Aorta (tissue), 5 donors: ENCODE measurements around the gene CD101. TPM values are rescaled to one million over a fixed set of nuclear protein-coding genes. Genes with fewer than 3 reads are reported as not detected.

ENCODE experiments used
- ATAC-seq: fragments of 200-7000 bp; cut with Tn5 transposase; one replicate; pipeline ENCODE4 v1.9.1; 2022; ENCODE audit warnings: moderate library complexity; ENCODE audit not compliant: low FRiP score
- DNase-seq, 2 donors: peaks; one replicate each; pipeline ENCODE4 v3.0.0-alpha.2; 2020
- H3K27ac ChIP-seq, 2 donors: one replicate each; pipeline ENCODE4 v1.5.1; 2013; ENCODE audit warnings: low read length in 2 of 2, mild to moderate bottlenecking in 2 of 2, moderate library complexity in 2 of 2, control low read depth in 1 of 2, inconsistent platforms in 1 of 2, low read depth in 1 of 2
- H3K27me3 ChIP-seq, 2 donors: one replicate each; pipeline ENCODE4 v1.6.1; 2013; ENCODE audit warnings: control low read depth in 1 of 2, low read length in 1 of 2, mild to moderate bottlenecking in 1 of 2, moderate library complexity in 1 of 2; ENCODE audit not compliant: insufficient read depth in 2 of 2, control insufficient read depth in 1 of 2
- H3K36me3 ChIP-seq, 2 donors: one replicate each; pipeline ENCODE4 v1.6.1; 2013; ENCODE audit warnings: control low read depth in 1 of 2, low read length in 1 of 2, mild to moderate bottlenecking in 1 of 2; ENCODE audit not compliant: insufficient read depth in 2 of 2, control insufficient read depth in 1 of 2
- H3K4me1 ChIP-seq, 2 donors: one replicate each; pipeline ENCODE4 v1.6.1; 2013; ENCODE audit warnings: low read length in 2 of 2, control low read depth in 1 of 2, mild to moderate bottlenecking in 1 of 2, moderate library complexity in 1 of 2; ENCODE audit not compliant: insufficient read depth in 2 of 2, control insufficient read depth in 1 of 2
- H3K4me3 ChIP-seq, 2 donors: one replicate each; pipeline ENCODE4 v1.5.1; 2013; ENCODE audit warnings: low read length in 2 of 2, control low read depth in 1 of 2, mild to moderate bottlenecking in 1 of 2
- H3K9me3 ChIP-seq: one replicate; pipeline ENCODE4 v1.6.1; 2013; ENCODE audit warnings: mild to moderate bottlenecking, low read length; ENCODE audit not compliant: control insufficient read depth
- WGBS, 2 donors: extraction: QIAGEN DNeasy Blood & Tissue Kit; methylation state at CpG; one replicate each; pipeline ENCODE4 v1.1.7; 2013; 5-methylcytosine and 5-hydroxymethylcytosine counted together
- intact Hi-C, 2 donors: fragments of 100-400 bp; cut with DNase I; formaldehyde crosslinking; loops; one replicate each; pipeline versions ENCODE4 v1.14.2 to v1.15.0; 2022
- polyA plus RNA-seq, 2 donors: library from polyadenylated mRNA; stranded (reverse); fragments of 200-250 nt; gene quantifications; one replicate each; pipeline ENCODE4 v1.2.3, GENCODE V29; 2013
- total RNA-seq, 2 donors: library from RNA; stranded (reverse); fragmentation: NEBNext Ultra II Directional; extraction: Animal tissue kit (Norgen Biotek cat#: 25700); gene quantifications; one replicate each; pipeline ENCODE4 v1.2.1, GENCODE V29; 2021
- donor health status: healthy with polysubstance abuse.
- donor health status: Bipolar disorder and iron deficiency.
- donor health status: DM: no; HTN: no; CAD: no.
- donor health status: DM: no; HTN: no; CAD: no.
- donor health status: DM: yes; HTN: yes; CAD: no.

The CD101 gene
- total and polyA plus RNA-seq, 4 donors, result 1.2 to 2.4 (median 2.4) TPM; not detected in 1

GRCh38 chr1:117015724-117016123 is 14.2 kb downstream of the CD101 start:
- no peaks in the 10 kb centered on the region for H3K9me3 ChIP-seq
- no peak for ATAC-seq
- WGBS, 2 donors, result 92 to 94% methylated on average over 3 of the region's 3 CpGs
- H3K4me3 ChIP-seq, result no peak overlapping the region
- H3K27me3 ChIP-seq, result no peaks in the 10 kb centered on the region
- intact Hi-C loops, result no loop called here
- DNase-seq, result no peak
- no peak overlapping the region for H3K27ac ChIP-seq
- H3K4me1 ChIP-seq, result no peaks in the 10 kb centered on the region
- H3K36me3 ChIP-seq, result no peaks in the 10 kb centered on the region

GRCh38 chr1:117017062-117017461 is 15.5 kb downstream of the CD101 start:
- WGBS, 2 donors, result 82 to 85% methylated on average over 4 of the region's 4 CpGs
- no peak for ATAC-seq

DNA sequence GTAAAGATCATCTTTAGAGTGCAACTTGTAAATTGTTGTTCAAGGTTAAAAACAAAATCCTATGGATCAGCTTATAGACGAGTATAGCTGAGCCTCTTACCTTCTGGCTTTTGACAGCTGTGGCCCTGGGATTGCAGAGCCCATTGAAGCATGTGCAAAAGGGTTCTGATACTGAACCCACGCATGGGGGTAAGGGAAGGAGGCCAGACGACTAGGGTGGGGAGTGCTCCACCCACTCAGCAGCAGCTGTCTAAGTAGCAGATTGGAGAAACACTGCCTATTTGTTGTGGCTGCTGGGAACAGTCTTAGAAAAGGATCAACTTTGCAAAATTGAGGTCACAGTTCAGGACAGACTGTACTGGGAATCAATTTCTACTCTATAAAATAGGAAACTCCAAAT is 16.1 kb downstream of the CD101 start:
- intact Hi-C loops, result no loop called here
- H3K36me3 ChIP-seq, result no peaks in the 10 kb centered on the region
- no peaks in the 10 kb centered on the region for H3K27me3 ChIP-seq
- H3K9me3 ChIP-seq, result no peaks in the 10 kb centered on the region
- no peak overlapping the region for H3K27ac ChIP-seq
- WGBS, 2 donors, result 68 to 72% methylated on average over 3 of the region's 3 CpGs
- no peak overlapping the region for H3K4me3 ChIP-seq
- no peak for DNase-seq
- ATAC-seq, result no peak
- H3K4me1 ChIP-seq, result no peaks in the 10 kb centered on the region

More at GRCh38 chr1:117017062-117017461, 15.5 kb downstream of the CD101 start:
- DNase-seq, result no peak
- intact Hi-C loops, result no loop called here
- Histone ChIP-seq H3K4me3 (no peak overlapping the region), H3K27ac (no peak overlapping the region), H3K4me1 (no peaks in the 10 kb centered on the region), H3K36me3 (no peaks in the 10 kb centered on the region), H3K9me3 (no peaks in the 10 kb centered on the region), H3K27me3 (no peaks in the 10 kb centered on the region)

- DNase-seq (no peak), ATAC-seq (no peak)
- H3K9me3 ChIP-seq, result no peaks in the 10 kb centered on the region
- no peak overlapping the region for H3K27ac ChIP-seq
- intact Hi-C loops, result no loop called here
- H3K4me3 ChIP-seq, result no peak overlapping the region
- 78 to 82% methylated on average over 1 of the region's 1 CpG for WGBS, 2 donors
- H3K4me1 ChIP-seq, result peaks cover 0 to 4% of the 10 kb centered on the region in 2 donors
- no peaks in the 10 kb centered on the region for H3K27me3 ChIP-seq
- no peaks in the 10 kb centered on the region for H3K36me3 ChIP-seq
Observed at GRCh38 chr1:117020526-117021156, 19.1 kb downstream of the CD101 start.

DNA sequence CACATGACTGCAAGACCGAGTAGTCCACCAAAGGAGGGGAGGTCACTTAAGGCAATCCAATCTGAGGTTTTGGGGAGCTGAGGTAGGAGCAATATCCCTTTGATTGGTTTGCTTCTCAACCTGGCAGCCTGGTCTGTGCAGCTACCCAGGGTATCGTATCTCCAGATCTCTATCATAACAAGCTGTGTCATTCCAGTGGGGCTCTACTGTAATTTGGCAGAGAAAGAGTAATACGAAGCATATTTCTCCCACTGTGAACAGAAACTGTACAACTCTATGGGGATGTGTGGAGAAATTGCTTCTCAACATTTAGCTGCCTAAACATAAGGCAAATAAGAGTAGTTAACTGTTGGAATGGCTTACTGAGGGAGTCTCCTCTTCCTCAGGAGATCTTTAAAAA is 20.6 kb downstream of the CD101 start:
- Histone ChIP-seq H3K36me3 (no peaks in the 10 kb centered on the region), H3K27ac (no peak overlapping the region), H3K27me3 (no peaks in the 10 kb centered on the region), H3K4me3 (no peak overlapping the region), H3K9me3 (no peaks in the 10 kb centered on the region), H3K4me1 (peaks cover 2 to 4% of the 10 kb centered on the region in 2 donors)
- WGBS, 2 donors, result 62 to 89% methylated on average over 3 of the region's 3 CpGs
- intact Hi-C loops, result no loop called here
- DNase-seq, result no peak
- ATAC-seq, result no peak

DNA sequence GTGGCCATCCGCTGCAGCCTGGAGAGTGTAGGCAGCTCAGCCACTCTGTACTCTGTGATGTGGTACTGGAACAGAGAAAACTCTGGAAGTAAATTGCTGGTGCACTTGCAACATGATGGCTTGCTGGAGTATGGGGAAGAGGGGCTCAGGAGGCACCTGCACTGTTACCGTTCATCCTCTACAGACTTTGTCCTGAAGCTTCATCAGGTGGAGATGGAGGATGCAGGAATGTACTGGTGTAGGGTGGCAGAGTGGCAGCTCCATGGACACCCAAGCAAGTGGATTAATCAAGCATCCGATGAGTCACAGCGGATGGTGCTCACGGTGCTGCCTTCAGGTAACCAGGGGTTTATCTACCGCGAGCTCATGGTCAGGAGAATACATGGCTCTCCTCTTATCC is 24.0 kb downstream of the CD101 start:
- WGBS, 2 donors, result 98 to 99% methylated on average over 7 of the region's 7 CpGs
- H3K4me3 ChIP-seq, result no peak overlapping the region
- no peaks in the 10 kb centered on the region for H3K36me3 ChIP-seq
- intact Hi-C loops, result no loop called here
- no peak for DNase-seq
- H3K27me3 ChIP-seq, result no peaks in the 10 kb centered on the region
- H3K27ac ChIP-seq, result no peak overlapping the region
- H3K4me1 ChIP-seq, result peaks cover 2 to 4% of the 10 kb centered on the region in 2 donors
- H3K9me3 ChIP-seq, result no peaks in the 10 kb centered on the region
- ATAC-seq, result no peak

DNA sequence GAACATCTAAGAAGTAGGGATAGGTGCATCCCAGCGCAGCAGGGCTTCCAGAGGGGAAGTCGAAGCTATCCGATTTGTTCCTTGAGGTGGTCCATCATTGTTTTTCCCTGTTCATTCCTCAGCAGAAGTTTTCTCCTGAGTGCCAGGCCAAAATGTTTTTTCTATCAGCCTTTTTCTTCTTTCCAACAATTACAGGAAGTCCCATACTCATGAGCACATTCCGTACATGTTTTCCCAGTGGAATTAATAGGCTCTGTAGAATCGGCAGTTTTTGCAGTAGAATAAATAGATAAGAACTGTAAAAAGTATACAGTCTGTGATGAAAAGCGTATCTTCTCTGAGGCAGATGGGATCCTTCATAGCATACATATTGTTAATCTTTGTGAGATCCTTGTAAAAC is 24.8 kb downstream of the CD101 start:
- Histone ChIP-seq H3K4me1 (peaks cover 2 to 4% of the 10 kb centered on the region in 2 donors), H3K27me3 (no peaks in the 10 kb centered on the region), H3K4me3 (no peak overlapping the region), H3K27ac (peak overlapping the region in 1 of 2 donors; percentile 32), H3K36me3 (no peaks in the 10 kb centered on the region), H3K9me3 (no peaks in the 10 kb centered on the region)
- ATAC-seq, result no peak
- WGBS, 2 donors, result 19 to 22% methylated on average over 6 of the region's 6 CpGs
- no peak for DNase-seq
- intact Hi-C loops, result no loop called here

- 99 to 100% methylated on average over 1 of the region's 1 CpG for WGBS, 2 donors
- Histone ChIP-seq H3K4me1 (peaks cover 1 to 2% of the 10 kb centered on the region in 2 donors), H3K9me3 (no peaks in the 10 kb centered on the region), H3K36me3 (no peaks in the 10 kb centered on the region), H3K4me3 (no peak overlapping the region), H3K27ac (no peak overlapping the region), H3K27me3 (no peaks in the 10 kb centered on the region)
- no peak for DNase-seq
- intact Hi-C loops, result no loop called here
- no peak for ATAC-seq
Observed at GRCh38 chr1:117029685-117030084, 28.1 kb downstream of the CD101 start.

GRCh38 chr1:117030271-117030877 is 28.8 kb downstream of the CD101 start:
- ATAC-seq (no peak), DNase-seq (no peak)
- H3K27me3 ChIP-seq, result no peaks in the 10 kb centered on the region
- H3K9me3 ChIP-seq, result no peaks in the 10 kb centered on the region
- intact Hi-C loops, result no loop called here
- no peaks in the 10 kb centered on the region for H3K36me3 ChIP-seq
- peaks cover 0 to 2% of the 10 kb centered on the region in 2 donors for H3K4me1 ChIP-seq
- H3K4me3 ChIP-seq, result no peak overlapping the region
- H3K27ac ChIP-seq, result no peak overlapping the region
- WGBS, 2 donors, result 95 to 100% methylated on average over 1 of the region's 1 CpG
